Smooth muscle cell (in vitro differentiated cells): ENCODE measurements around the gene GRM5. TPM values are rescaled to one million over a fixed set of nuclear protein-coding genes. Genes with fewer than 3 reads are reported as not detected.

Experiments used
- DNase-seq: peaks from one replicate; lab custom pipeline; 2025; ENCODE audit not compliant: unreplicated experiment; lab: John Stamatoyannopoulos, UW
- H2AFZ ChIP-seq: fragments of 200-600 bp; sonication (generic); 2 replicates; pipeline ENCODE4 v1.6.0; 2016; ENCODE audit warnings: antibody characterized with exemption, low read depth, mild to moderate bottlenecking
- H3F3A ChIP-seq: fragments of 200-600 bp; sonication (generic); 2 replicates; pipeline ENCODE4 v1.6.0; 2017; ENCODE audit warnings: antibody characterized with exemption, low read depth
- H3K27ac ChIP-seq: fragments of 200-600 bp; sonication (generic); 2 replicates; pipeline ENCODE4 v1.5.1; 2016; ENCODE audit warnings: low read depth, mild to moderate bottlenecking
- H3K27me3 ChIP-seq: fragments of 200-600 bp; sonication (generic); 2 replicates; pipeline ENCODE4 v1.6.1; 2016; ENCODE audit warnings: low read depth, mild to moderate bottlenecking
- H3K36me3 ChIP-seq: fragments of 200-600 bp; sonication (generic); 2 replicates; pipeline ENCODE4 v1.5.1; 2016; ENCODE audit warnings: low read depth
- H3K4me1 ChIP-seq: fragments of 200-600 bp; sonication (generic); 2 replicates; pipeline ENCODE4 v1.5.1; 2016; ENCODE audit warnings: low read depth
- H3K4me2 ChIP-seq: fragments of 200-600 bp; sonication (generic); 2 replicates; pipeline ENCODE4 v1.6.0; 2016; ENCODE audit warnings: mild to moderate bottlenecking
- H3K4me3 ChIP-seq: fragments of 200-600 bp; sonication (generic); 2 replicates; pipeline ENCODE4 v1.5.1; 2016; ENCODE audit warnings: mild to moderate bottlenecking
- H3K79me2 ChIP-seq: fragments of 200-600 bp; sonication (generic); 2 replicates; pipeline ENCODE4 v1.6.0; 2016; ENCODE audit warnings: low read depth, mild to moderate bottlenecking
- H3K9ac ChIP-seq: fragments of 200-600 bp; sonication (generic); 2 replicates; pipeline ENCODE4 v1.6.0; 2016; ENCODE audit warnings: low read depth
- H3K9me3 ChIP-seq: fragments of 200-600 bp; sonication (generic); replicated peaks from 2 replicates; pipeline ENCODE4 v1.5.1; 2016; ENCODE audit warnings: low read depth
- H4K20me1 ChIP-seq: fragments of 200-600 bp; sonication (generic); 2 replicates; pipeline ENCODE4 v1.6.0; 2016; ENCODE audit warnings: low read depth
- CTCF ChIP-seq: fragments of 200-600 bp; sonication (generic); IDR thresholded peaks from 2 replicates; pipeline ENCODE4 v1.5.1; 2017; ENCODE audit warnings: borderline replicate concordance, mild to moderate bottlenecking, antibody characterized with exemption; ENCODE audit not compliant: insufficient read depth, poor library complexity, severe bottlenecking
- WGBS: methylation state at CpG from one replicate; pipeline ENCODE4 v1.1.7; 2016; ENCODE audit warnings: low lambda C conversion rate; 5-methylcytosine and 5-hydroxymethylcytosine counted together
- polyA plus RNA-seq: library from polyadenylated mRNA; unstranded; fragments of >200 nt; fragmentation: Nextera tagmentation; extraction: Ambion mirVana; gene quantifications from 2 replicates; pipeline ENCODE4 v1.2.1, GENCODE V29; 2016
- total RNA-seq: library from RNA; depleted of rRNA; stranded (reverse); fragments of >200 nt; gene quantifications from 2 replicates; pipeline ENCODE4 v1.2.3, GENCODE V29; 2014

The GRM5 gene
- total and polyA plus RNA-seq, 2 experiments from 2014 or later, result not detected

- no peak for TF ChIP-seq CTCF
- H3F3A ChIP-seq, result no peaks in the 10 kb centered on the region
- no peak overlapping the region for H3K27ac ChIP-seq
- no peaks in the 10 kb centered on the region for H4K20me1 ChIP-seq
- DNase-seq, result no peak
- no peak overlapping the region for H3K4me3 ChIP-seq
- H3K36me3 ChIP-seq, result no peaks in the 10 kb centered on the region
- no peaks in the 10 kb centered on the region for H3K79me2 ChIP-seq
- H3K4me1 ChIP-seq, result no peaks in the 10 kb centered on the region
- H3K27me3 ChIP-seq, result no peaks in the 10 kb centered on the region
- no peaks in the 10 kb centered on the region for H3K9me3 ChIP-seq
- H3K9ac ChIP-seq, result no peak overlapping the region
- no peak overlapping the region for H2AFZ ChIP-seq
- 64% methylated on average over 5 of the region's 5 CpGs for WGBS
- no peak overlapping the region for H3K4me2 ChIP-seq
These were observed 447.3 kb downstream of the GRM5 start for GRCh38 chr11:88618327-88619070.

DNA sequence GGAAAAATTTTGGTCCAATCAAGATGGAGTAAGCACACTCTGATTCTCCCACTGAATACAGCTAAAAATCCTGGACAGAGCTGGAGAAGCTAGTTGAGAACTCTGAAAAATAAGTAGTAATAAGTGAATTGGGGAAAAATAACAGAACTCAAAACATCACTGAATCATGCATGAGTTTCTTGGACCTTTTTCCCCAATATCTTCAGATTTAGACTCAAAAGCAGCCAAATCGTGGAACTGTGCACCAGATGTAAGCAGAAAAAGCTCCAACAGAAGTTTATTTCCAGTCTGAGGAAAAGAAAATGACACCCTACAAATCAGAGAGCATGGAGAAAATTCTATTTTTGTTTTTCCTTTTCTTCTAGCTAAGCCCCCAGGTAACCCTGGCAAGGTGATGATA, 448.6 kb downstream of the GRM5 start:
- 87% methylated on average over 1 of the region's 1 CpG for WGBS
- Histone ChIP-seq H3K9me3 (no peaks in the 10 kb centered on the region), H3K36me3 (no peaks in the 10 kb centered on the region), H2AFZ (no peak overlapping the region), H3K4me1 (no peaks in the 10 kb centered on the region), H3F3A (no peaks in the 10 kb centered on the region), H3K4me3 (no peak overlapping the region), H3K27ac (no peak overlapping the region), H3K4me2 (no peak overlapping the region), H3K79me2 (no peaks in the 10 kb centered on the region), H3K9ac (no peak overlapping the region), H3K27me3 (no peaks in the 10 kb centered on the region), H4K20me1 (no peaks in the 10 kb centered on the region)
- no peak for TF ChIP-seq CTCF
- no peak for DNase-seq

DNA sequence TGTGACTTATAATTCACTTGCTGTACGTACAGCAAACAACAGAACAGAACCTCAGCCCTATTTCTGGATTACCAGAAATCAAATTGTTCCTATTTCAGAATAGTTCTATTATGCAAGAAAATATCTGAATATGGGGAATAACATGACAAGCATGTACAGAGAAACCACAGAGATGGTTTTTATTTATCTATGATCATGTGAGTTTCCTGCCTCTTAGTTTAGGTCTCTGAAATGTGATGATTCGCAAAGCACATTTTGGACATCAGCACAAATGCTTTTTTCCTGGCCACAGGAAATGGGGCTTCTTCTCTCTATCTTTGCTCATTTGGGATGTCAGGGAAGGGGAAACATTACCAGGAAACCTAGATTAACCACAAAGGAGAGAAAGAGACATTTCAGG, 461.5 kb downstream of the GRM5 start:
- DNase-seq, result no peak
- Histone ChIP-seq H3K9ac (no peak overlapping the region), H3K9me3 (no peaks in the 10 kb centered on the region), H2AFZ (peak overlapping the region; percentile 32), H4K20me1 (no peaks in the 10 kb centered on the region), H3F3A (no peaks in the 10 kb centered on the region), H3K4me2 (peak overlapping the region; percentile 25), H3K27me3 (no peaks in the 10 kb centered on the region), H3K4me1 (peaks cover 4% of the 10 kb centered on the region), H3K79me2 (no peaks in the 10 kb centered on the region), H3K4me3 (no peak overlapping the region), H3K27ac (no peak overlapping the region), H3K36me3 (no peaks in the 10 kb centered on the region)
- WGBS, result 58% methylated on average over 2 of the region's 2 CpGs
- TF ChIP-seq CTCF, result no peak
